ENCODE results near the gene IFITM1. TPM values are rescaled to one million over a fixed set of nuclear protein-coding genes. Genes with fewer than 3 reads are reported as not detected.
"Not testable (repeated sequence)": the region's sequence is repeated elsewhere in the genome, so short reads cannot be mapped to it uniquely, and the experiment has no call there.

The IFITM1 gene
- total and polyA plus RNA-seq, 9 donors, result 19.8 to 33.3 (median 24.6) TPM

GRCh38 chr11:350033-350722 is 36.3 kb downstream of the IFITM1 start:
- H3K27me3 ChIP-seq (ENCODE audit: control insufficient read depth, insufficient read depth, low read length); H3K4me3 ChIP-seq (ENCODE audit: low read length); H3K36me3 ChIP-seq (ENCODE audit: control insufficient read depth, insufficient read depth, low read length); DNase-seq; H3K9me3 ChIP-seq (replicated peaks; ENCODE audit: control insufficient read depth, low read depth, low read length): not testable (repeated sequence)
- H3K27ac ChIP-seq (ENCODE audit: low read length), result peak overlapping the region; percentile 50
- H3K4me1 ChIP-seq (ENCODE audit: control insufficient read depth, insufficient read depth, low read length), result peaks cover 42% of the 10 kb centered on the region
- WGBS (ENCODE audit: insufficient coverage), result 24% methylated on average over 4 of the region's 16 CpGs

GRCh38 chr11:350723-351255 is 36.9 kb downstream of the IFITM1 start:
- Histone ChIP-seq H3K27me3 (ENCODE audit: control insufficient read depth, insufficient read depth, low read length) (no peaks in the 10 kb centered on the region), H3K27ac (ENCODE audit: low read length) (peak overlapping the region; percentile 50)
- DNase-seq, result peak; percentile 67

DNA sequence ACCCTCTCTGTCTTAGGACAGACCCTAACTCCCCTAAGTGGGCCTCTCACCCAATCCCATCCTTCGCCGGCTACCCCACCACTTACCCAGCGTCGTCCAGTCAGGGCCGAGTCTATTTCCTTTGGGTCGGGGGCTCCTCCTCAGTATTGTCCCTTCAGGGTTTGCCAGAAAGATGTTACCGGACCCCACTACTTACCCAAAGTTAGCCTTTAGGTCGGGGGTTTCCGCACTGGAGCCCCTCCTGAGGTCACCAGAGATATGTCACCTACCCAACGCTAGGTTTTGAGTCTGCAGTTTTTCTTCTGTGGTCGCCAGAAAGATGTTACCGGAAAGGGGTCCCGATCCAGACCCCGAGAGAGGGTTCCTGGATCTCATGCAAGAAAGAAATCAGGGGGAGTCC is 37.6 kb downstream of the IFITM1 start:
- Histone ChIP-seq H3K9me3 (replicated peaks; ENCODE audit: control insufficient read depth, low read depth, low read length) (no peaks in the 10 kb centered on the region), H3K36me3 (ENCODE audit: control insufficient read depth, insufficient read depth, low read length) (peaks cover under 1% of the 10 kb centered on the region), H3K27ac (ENCODE audit: low read length) (peak overlapping the region; percentile 50), H3K4me3 (ENCODE audit: low read length) (no peak overlapping the region), H3K4me1 (ENCODE audit: control insufficient read depth, insufficient read depth, low read length) (peaks cover 49% of the 10 kb centered on the region), H3K27me3 (ENCODE audit: control insufficient read depth, insufficient read depth, low read length) (no peaks in the 10 kb centered on the region)
- WGBS (ENCODE audit: insufficient coverage), result 95% methylated on average over 13 of the region's 14 CpGs
- no peak for DNase-seq

More at GRCh38 chr11:350723-351255, 36.9 kb downstream of the IFITM1 start:
- Histone ChIP-seq H3K36me3 (ENCODE audit: control insufficient read depth, insufficient read depth, low read length) (no peaks in the 10 kb centered on the region), H3K4me3 (ENCODE audit: low read length) (no peak overlapping the region), H3K9me3 (replicated peaks; ENCODE audit: control insufficient read depth, low read depth, low read length) (no peaks in the 10 kb centered on the region), H3K4me1 (ENCODE audit: control insufficient read depth, insufficient read depth, low read length) (peaks cover 49% of the 10 kb centered on the region)
- 35% methylated on average over 5 of the region's 18 CpGs for WGBS (ENCODE audit: insufficient coverage)

DNA sequence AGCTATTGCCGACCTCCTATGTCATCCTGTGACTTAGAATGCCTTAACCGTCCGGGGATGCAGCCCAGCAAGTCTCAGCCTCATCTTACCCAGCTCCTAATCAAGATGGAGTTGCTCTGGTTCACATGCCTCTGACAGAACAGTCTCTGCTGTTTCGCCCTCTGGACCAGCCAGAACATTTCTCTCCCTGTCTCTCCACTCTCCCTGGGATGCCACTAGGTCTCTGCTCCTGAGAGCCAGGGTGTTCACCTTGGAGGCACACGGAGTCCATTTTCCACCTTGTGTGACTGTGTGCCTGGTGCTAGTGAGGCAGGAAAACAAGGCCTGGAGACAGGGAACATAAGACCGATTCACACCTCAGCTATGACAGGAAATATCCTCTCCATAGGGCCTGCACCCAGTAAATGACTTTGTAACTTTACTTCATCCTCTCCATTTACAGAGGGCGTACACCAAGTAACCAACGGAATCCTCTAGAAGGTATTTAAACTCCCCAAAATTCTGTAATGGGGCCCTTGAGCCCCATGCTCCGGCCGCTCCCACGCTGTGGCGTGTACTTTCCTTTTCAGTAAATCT is 38.7 kb downstream of the IFITM1 start:
- Histone ChIP-seq H3K27me3 (ENCODE audit: control insufficient read depth, insufficient read depth, low read length) (no peaks in the 10 kb centered on the region), H3K9me3 (replicated peaks; ENCODE audit: control insufficient read depth, low read depth, low read length) (no peaks in the 10 kb centered on the region), H3K4me3 (ENCODE audit: low read length) (no peak overlapping the region), H3K27ac (ENCODE audit: low read length) (peak overlapping the region; percentile 99), H3K36me3 (ENCODE audit: control insufficient read depth, insufficient read depth, low read length) (peaks cover 2% of the 10 kb centered on the region), H3K4me1 (ENCODE audit: control insufficient read depth, insufficient read depth, low read length) (peaks cover 49% of the 10 kb centered on the region)
- no peak for DNase-seq
- 94% methylated on average over 7 of the region's 12 CpGs for WGBS (ENCODE audit: insufficient coverage)

GRCh38 chr11:353179-353873 is 39.5 kb downstream of the IFITM1 start:
- WGBS (ENCODE audit: insufficient coverage), result 0% methylated on average over 6 of the region's 16 CpGs
- Histone ChIP-seq H3K36me3 (ENCODE audit: control insufficient read depth, insufficient read depth, low read length) (peaks cover 2% of the 10 kb centered on the region), H3K27me3 (ENCODE audit: control insufficient read depth, insufficient read depth, low read length) (no peaks in the 10 kb centered on the region), H3K4me3 (ENCODE audit: low read length) (no peak overlapping the region), H3K27ac (ENCODE audit: low read length) (peak overlapping the region; percentile 99), H3K9me3 (replicated peaks; ENCODE audit: control insufficient read depth, low read depth, low read length) (no peaks in the 10 kb centered on the region), H3K4me1 (ENCODE audit: control insufficient read depth, insufficient read depth, low read length) (peaks cover 50% of the 10 kb centered on the region)
- peak; percentile 96 for DNase-seq

GRCh38 chr11:355581-356458 is 42.0 kb downstream of the IFITM1 start:
- WGBS (ENCODE audit: insufficient coverage), result 4% methylated on average over 44 of the region's 76 CpGs
- H3K27me3 ChIP-seq (ENCODE audit: control insufficient read depth, insufficient read depth, low read length), result peaks cover 11% of the 10 kb centered on the region
- peak overlapping the region; percentile 99 for H3K27ac ChIP-seq (ENCODE audit: low read length)
- peak; percentile 97 for DNase-seq
- peaks cover 4% of the 10 kb centered on the region for H3K9me3 ChIP-seq (replicated peaks; ENCODE audit: control insufficient read depth, low read depth, low read length)
- H3K4me3 ChIP-seq (ENCODE audit: low read length), result peak overlapping the region; percentile 33
- H3K4me1 ChIP-seq (ENCODE audit: control insufficient read depth, insufficient read depth, low read length), result peaks cover 49% of the 10 kb centered on the region
- H3K36me3 ChIP-seq (ENCODE audit: control insufficient read depth, insufficient read depth, low read length), result peaks cover 2% of the 10 kb centered on the region

- Histone ChIP-seq H3K4me1 (ENCODE audit: control insufficient read depth, insufficient read depth, low read length) (peaks cover 43% of the 10 kb centered on the region), H3K27me3 (ENCODE audit: control insufficient read depth, insufficient read depth, low read length) (peaks cover 11% of the 10 kb centered on the region), H3K9me3 (replicated peaks; ENCODE audit: control insufficient read depth, low read depth, low read length) (peaks cover 8% of the 10 kb centered on the region), H3K4me3 (ENCODE audit: low read length) (no peak overlapping the region), H3K36me3 (ENCODE audit: control insufficient read depth, insufficient read depth, low read length) (peaks cover 2% of the 10 kb centered on the region), H3K27ac (ENCODE audit: low read length) (no peak overlapping the region)
- DNase-seq, result no peak
- WGBS (ENCODE audit: insufficient coverage), result 78% methylated on average over 6 of the region's 6 CpGs
These were observed 42.8 kb downstream of the IFITM1 start for GRCh38 chr11:356610-357009.

GRCh38 chr11:357582-357981 is 43.7 kb downstream of the IFITM1 start:
- H3K4me1 ChIP-seq (ENCODE audit: control insufficient read depth, insufficient read depth, low read length), result peaks cover 37% of the 10 kb centered on the region
- H3K27me3 ChIP-seq (ENCODE audit: control insufficient read depth, insufficient read depth, low read length), result peaks cover 11% of the 10 kb centered on the region
- peaks cover 8% of the 10 kb centered on the region for H3K9me3 ChIP-seq (replicated peaks; ENCODE audit: control insufficient read depth, low read depth, low read length)
- no peak overlapping the region for H3K27ac ChIP-seq (ENCODE audit: low read length)
- no peak for DNase-seq
- H3K4me3 ChIP-seq (ENCODE audit: low read length), result no peak overlapping the region
- WGBS (ENCODE audit: insufficient coverage), result 94% methylated on average over 4 of the region's 4 CpGs
- H3K36me3 ChIP-seq (ENCODE audit: control insufficient read depth, insufficient read depth, low read length), result peaks cover 2% of the 10 kb centered on the region

DNA sequence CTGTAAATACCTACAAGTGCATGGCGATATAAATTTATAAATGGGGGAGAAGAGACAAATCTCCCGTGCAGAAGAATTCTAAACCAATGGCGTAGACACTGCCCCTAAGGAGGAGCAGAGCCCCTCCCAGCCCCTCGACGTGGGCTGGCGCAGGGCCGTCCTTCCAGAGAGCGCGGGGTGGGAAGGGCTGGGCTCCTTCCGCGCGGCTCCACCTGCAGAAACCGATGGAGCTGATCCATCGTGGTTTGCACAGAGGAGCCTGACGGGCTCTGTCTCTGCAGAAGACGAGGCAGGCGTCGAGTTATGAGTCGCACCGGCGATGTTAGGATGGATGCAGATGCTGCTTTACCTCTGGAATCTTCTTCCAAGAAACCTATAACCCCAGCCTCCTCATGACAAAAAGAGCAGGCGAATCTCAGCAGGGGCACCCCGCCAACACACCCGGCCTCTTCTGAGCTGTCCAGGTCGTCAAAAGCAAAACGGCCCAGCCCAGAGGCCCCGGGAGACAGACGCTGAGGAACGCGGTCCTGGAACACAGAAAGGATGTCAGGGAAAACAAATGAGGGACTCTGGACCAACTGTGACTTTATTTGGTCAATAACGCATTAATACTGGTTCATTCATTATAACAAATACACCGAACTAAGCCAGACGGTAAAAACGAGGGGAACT is 44.4 kb downstream of the IFITM1 start:
- peak; percentile 47 for DNase-seq

More for the DNA sequence above, 44.4 kb downstream of the IFITM1 start:
- Histone ChIP-seq H3K27me3 (ENCODE audit: control insufficient read depth, insufficient read depth, low read length) (peaks cover 11% of the 10 kb centered on the region), H3K36me3 (ENCODE audit: control insufficient read depth, insufficient read depth, low read length) (peaks cover 2% of the 10 kb centered on the region), H3K27ac (ENCODE audit: low read length) (no peak overlapping the region), H3K9me3 (replicated peaks; ENCODE audit: control insufficient read depth, low read depth, low read length) (peaks cover 8% of the 10 kb centered on the region), H3K4me1 (ENCODE audit: control insufficient read depth, insufficient read depth, low read length) (peaks cover 30% of the 10 kb centered on the region), H3K4me3 (ENCODE audit: low read length) (no peak overlapping the region)
- 27% methylated on average over 23 of the region's 34 CpGs for whole genome bisulfite sequencing (ENCODE audit: insufficient coverage)

Data from muscle of leg (tissue), 11 donors.